HEK293T (cell line): ENCODE results near the gene SMPD3.

Experiments used
- CTCF ChIA-PET: fragments of 350-600 bp; formaldehyde crosslinking; extraction: SDS; loops from one replicate; lab custom pipeline; 2021; ENCODE audit warnings: antibody characterized with exemption, inconsistent platforms; lab: Yijun Ruan, JAX
- POLR2A ChIA-PET: fragments of 350-600 bp; formaldehyde crosslinking; extraction: SDS; loops from one replicate; lab custom pipeline; 2020; ENCODE audit warnings: antibody characterized with exemption, inconsistent platforms; lab: Yijun Ruan, JAX
- DNase-seq: peaks from one replicate; pipeline ENCODE4 v3.0.0; 2012; ENCODE audit warnings: mixed read lengths; ENCODE audit errors: extremely low spot score
- ARNT ChIP-seq: fragments of 450-650 bp; IDR thresholded peaks from 2 replicates; pipeline ENCODE4 v1.6.1; 2017; ENCODE audit warnings: mild to moderate bottlenecking
- BHLHE40 ChIP-seq: fragments of 450-650 bp; IDR thresholded peaks from 2 replicates; pipeline ENCODE4 v1.6.1; 2016; ENCODE audit warnings: mild to moderate bottlenecking, moderate library complexity, borderline replicate concordance
- CTBP1 ChIP-seq: fragments of 450-650 bp; IDR thresholded peaks from 2 replicates; pipeline ENCODE4 v1.6.1; 2016; ENCODE audit warnings: borderline replicate concordance
- ELF4 ChIP-seq: fragments of 450-650 bp; IDR thresholded peaks from 2 replicates; pipeline ENCODE4 v1.6.1; 2017; ENCODE audit warnings: antibody characterized with exemption
- FOXA1 ChIP-seq: fragments of 450-650 bp; IDR thresholded peaks from 2 replicates; pipeline ENCODE4 v1.6.1; 2016; ENCODE audit warnings: mild to moderate bottlenecking
- FOXK2 ChIP-seq: fragments of 450-650 bp; IDR thresholded peaks from 2 replicates; pipeline ENCODE4 v1.6.1; 2016; ENCODE audit warnings: mild to moderate bottlenecking
- FOXM1 ChIP-seq: fragments of 450-650 bp; IDR thresholded peaks from 2 replicates; pipeline ENCODE4 v1.6.1; 2017; ENCODE audit warnings: mild to moderate bottlenecking, borderline replicate concordance
- HDGF ChIP-seq: fragments of 450-650 bp; IDR thresholded peaks from 2 replicates; pipeline ENCODE4 v1.6.1; 2017; ENCODE audit warnings: antibody characterized with exemption, borderline replicate concordance
- L3MBTL2 ChIP-seq: fragments of 450-650 bp; conservative IDR thresholded peaks from 2 replicates; pipeline ENCODE4 v1.6.1; 2016; ENCODE audit warnings: mild to moderate bottlenecking
- LEF1 ChIP-seq: fragments of 450-650 bp; IDR thresholded peaks from 2 replicates; pipeline ENCODE4 v1.6.1; 2017; ENCODE audit warnings: mild to moderate bottlenecking, borderline replicate concordance
- NFRKB ChIP-seq: fragments of 450-650 bp; IDR thresholded peaks from 2 replicates; pipeline ENCODE4 v1.6.1; 2016; ENCODE audit warnings: mild to moderate bottlenecking, moderate library complexity
- PKNOX1 ChIP-seq: fragments of 450-650 bp; IDR thresholded peaks from 2 replicates; pipeline ENCODE4 v1.6.1; 2016
- SP1 ChIP-seq: fragments of 450-650 bp; IDR thresholded peaks from 2 replicates; pipeline ENCODE4 v1.6.1; 2017
- SUZ12 ChIP-seq: fragments of 450-650 bp; IDR thresholded peaks from 2 replicates; pipeline ENCODE4 v1.6.1; 2016; ENCODE audit warnings: mild to moderate bottlenecking
- TARDBP ChIP-seq: fragments of 450-650 bp; IDR thresholded peaks from 2 replicates; pipeline ENCODE4 v1.6.1; 2016
- ZNF384 ChIP-seq: fragments of 450-650 bp; IDR thresholded peaks from 2 replicates; pipeline ENCODE4 v1.6.1; 2016

The SMPD3 gene

DNA sequence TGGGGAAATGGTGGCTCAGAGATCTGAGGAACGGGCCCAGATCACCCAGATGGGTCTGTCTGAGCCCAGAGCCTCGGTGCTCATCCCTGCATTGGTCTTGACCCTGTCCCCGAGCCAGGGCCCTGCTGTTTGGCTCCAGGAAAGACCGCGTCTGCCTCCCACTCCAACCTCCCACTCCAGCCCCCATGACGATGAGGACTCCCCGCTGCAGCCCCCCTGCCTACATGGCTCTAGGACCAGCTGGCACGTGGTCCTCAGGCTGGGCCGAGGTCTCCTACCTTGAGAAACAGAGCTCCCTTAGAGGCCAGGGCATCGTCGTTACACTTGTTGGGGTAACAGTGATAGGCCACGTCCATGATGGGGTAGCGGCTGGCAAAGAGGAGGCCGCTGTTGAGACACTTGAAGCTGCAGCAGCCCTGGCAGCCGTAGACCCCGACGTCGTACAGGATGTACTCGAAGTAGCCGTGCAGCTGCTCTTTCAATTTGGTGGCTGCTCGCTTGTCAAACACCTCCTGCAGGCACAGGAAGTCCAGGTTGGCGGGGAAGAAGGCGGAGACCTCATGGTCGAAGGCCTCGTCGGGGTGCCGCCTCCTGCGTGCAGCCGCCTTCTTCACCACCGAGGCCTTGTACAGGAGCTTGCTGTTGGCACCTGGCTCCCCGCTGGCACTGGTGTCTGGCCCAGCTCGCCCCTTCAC, 77.6 kb downstream of the SMPD3 start:
- POLR2A ChIA-PET, result no interaction called here
- CTCF ChIA-PET, result no interaction called here
- TF ChIP-seq FOXA1, result no peak
- no peak for TF ChIP-seq TARDBP
- TF ChIP-seq LEF1, result no peak
- no peak for TF ChIP-seq SUZ12
- no peak for TF ChIP-seq FOXK2
- no peak for TF ChIP-seq CTBP1
- no peak for TF ChIP-seq BHLHE40
- TF ChIP-seq FOXM1, result no peak
- TF ChIP-seq ELF4, result no peak
- no peak for TF ChIP-seq ARNT
- no peak for TF ChIP-seq NFRKB
- no peak for DNase-seq

DNA sequence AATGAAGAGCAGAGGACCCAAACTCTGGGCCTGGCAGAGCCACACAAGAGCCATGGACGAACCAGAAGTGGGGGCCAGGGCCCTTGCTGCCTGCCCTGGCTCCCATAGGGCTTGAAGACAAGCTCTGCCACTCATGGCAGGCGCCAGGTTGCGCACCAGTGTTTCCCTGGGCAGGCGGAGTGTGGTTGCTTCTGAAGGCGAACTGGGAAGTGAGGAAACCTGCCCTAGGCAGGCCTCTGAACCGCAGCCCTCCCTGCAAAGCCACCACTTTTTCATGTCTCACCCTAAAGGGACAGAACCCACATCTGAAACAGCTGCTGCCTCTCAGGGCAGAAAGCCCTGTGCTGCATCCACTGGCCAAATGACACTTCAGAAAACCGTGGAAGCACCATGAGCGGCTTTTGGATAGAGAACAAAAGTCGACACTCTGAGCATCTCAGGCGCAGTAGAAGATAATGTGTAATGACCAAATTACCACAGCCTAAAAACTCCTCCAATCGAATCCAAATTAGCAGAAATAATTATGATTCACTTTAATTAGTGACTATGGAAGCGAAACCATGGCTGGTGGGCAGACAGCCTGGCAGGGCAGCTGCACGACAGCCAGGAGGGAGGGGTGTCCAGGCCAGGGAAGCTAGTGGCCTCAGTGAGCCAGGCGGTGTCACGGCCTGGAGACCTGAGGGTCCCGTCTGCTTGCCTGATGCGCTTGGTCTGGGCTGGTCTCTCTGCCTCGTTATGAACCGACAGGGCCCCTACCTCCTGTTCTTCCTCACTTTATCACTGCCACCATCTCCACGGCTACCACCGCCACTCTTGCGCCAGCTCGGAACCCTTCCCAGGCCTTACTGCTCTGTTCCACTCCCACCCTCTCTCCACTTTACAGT, 78.4 kb downstream of the SMPD3 start:
- ChIA-PET POLR2A (no interaction called here), CTCF (interaction anchor here (0.6 kb wide), 1 partner anchor 9 kb away, joined by 4 read pairs; no protein-coding TSS in a partner anchor)
- no peak for TF ChIP-seq FOXA1
- no peak for TF ChIP-seq TARDBP
- TF ChIP-seq CTBP1, result no peak
- no peak for TF ChIP-seq BHLHE40
- no peak for TF ChIP-seq PKNOX1
- TF ChIP-seq HDGF, result no peak
- TF ChIP-seq SP1, result no peak
- no peak for TF ChIP-seq ARNT
- TF ChIP-seq NFRKB, result no peak
- no peak for TF ChIP-seq FOXM1
- no peak for TF ChIP-seq LEF1
- no peak for DNase-seq

DNA sequence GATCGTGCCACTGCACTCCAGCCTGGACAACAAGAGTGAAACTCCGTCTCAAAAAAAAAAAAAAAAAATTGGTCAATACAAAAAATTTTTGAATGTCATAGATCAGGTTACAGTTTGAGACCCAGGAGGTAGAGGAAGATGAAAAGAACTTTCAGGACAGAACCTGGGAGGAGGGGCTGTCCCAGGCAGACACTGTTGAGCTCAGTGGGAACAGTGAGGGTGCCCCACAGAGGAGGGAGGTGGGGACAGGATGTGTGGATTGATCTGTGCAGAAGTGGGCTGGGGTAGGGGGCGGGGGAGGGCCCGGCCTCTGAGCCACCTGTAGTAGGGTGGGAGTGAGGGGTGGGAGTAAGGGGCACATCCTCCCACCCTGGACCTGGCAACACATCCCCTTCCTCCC, 79.1 kb downstream of the SMPD3 start:
- ChIA-PET POLR2A (no interaction called here), CTCF (interaction anchor here (0.6 kb wide), 1 partner anchor 9 kb away, joined by 4 read pairs; no protein-coding TSS in a partner anchor)
- TF ChIP-seq FOXK2, result no peak
- TF ChIP-seq FOXM1, result no peak
- TF ChIP-seq PKNOX1, result no peak
- TF ChIP-seq LEF1, result no peak
- TF ChIP-seq ELF4, result no peak
- TF ChIP-seq BHLHE40, result no peak
- no peak for TF ChIP-seq NFRKB
- TF ChIP-seq SUZ12, result no peak
- no peak for TF ChIP-seq CTBP1
- no peak for TF ChIP-seq FOXA1
- TF ChIP-seq SP1, result no peak
- no peak for DNase-seq

- ChIA-PET CTCF (interaction anchor here (0.6 kb wide), 1 partner anchor 20 kb away, joined by 5 read pairs; no protein-coding TSS in a partner anchor), POLR2A (no interaction called here)
- TF ChIP-seq NFRKB (no peak), ZNF384 (no peak), SUZ12 (no peak), ELF4 (no peak), L3MBTL2 (no peak), HDGF (no peak), BHLHE40 (no peak)
- no peak for DNase-seq
Measured at GRCh38 chr16:68368301-68368888, 79.9 kb downstream of the SMPD3 start.

DNA sequence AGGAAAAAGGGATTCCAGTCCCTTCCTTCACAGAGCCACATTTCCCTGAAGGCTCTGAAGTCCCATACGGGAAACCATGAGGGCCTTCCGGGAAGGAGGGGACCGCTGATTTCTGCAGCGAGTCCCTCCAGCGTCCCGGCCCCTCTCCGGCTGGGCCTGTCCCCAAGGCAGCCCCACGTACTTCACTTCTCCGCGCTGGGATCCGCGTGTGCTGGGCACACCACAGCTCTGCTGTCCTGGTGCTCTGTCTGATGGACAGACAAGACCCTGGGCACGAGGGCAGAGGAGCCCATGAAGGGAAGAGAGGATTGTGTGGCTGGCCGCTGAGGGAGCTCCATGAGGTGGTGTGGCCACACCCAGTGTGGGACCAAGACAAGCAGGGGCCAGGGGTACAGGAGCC, 80.4 kb downstream of the SMPD3 start:
- DNase-seq, result no peak
- CTCF ChIA-PET, result interaction anchor here (0.6 to 0.8 kb wide), 2 partner anchors 20 to 55 kb away, joined by 3 to 5 read pairs; no protein-coding TSS in a partner anchor
- POLR2A ChIA-PET, result no interaction called here
- TF ChIP-seq ELF4 (no peak), HDGF (no peak), ARNT (no peak), CTBP1 (no peak), BHLHE40 (no peak), FOXA1 (no peak), NFRKB (no peak), FOXM1 (no peak), PKNOX1 (no peak), L3MBTL2 (no peak), SP1 (no peak), FOXK2 (no peak), LEF1 (no peak), ZNF384 (no peak), SUZ12 (no peak), TARDBP (no peak)
